Kidney (tissue), 14 donors: Measurements from ENCODE around the gene GAPDH. TPM values are rescaled to one million over a fixed set of nuclear protein-coding genes. Genes with fewer than 3 reads are reported as not detected.
A peak's percentile ranks its signal among the peaks of the same experiment; 100 is the strongest.
"Not testable (repeated sequence)": the region's sequence is repeated elsewhere in the genome, so short reads cannot be mapped to it uniquely, and the experiment has no call there.

ENCODE experiments used
- DNase-seq, 5 donors: peaks; one replicate each; pipeline ENCODE4 v3.0.0-alpha.2; 2013 to 2020
- FAIRE-seq: peaks from 2 replicates; lab custom pipeline; 2012; peaks lifted over from hg19 to GRCh38; lab: Jason Lieb, UNC
- H3K27ac ChIP-seq, 2 donors: one replicate each; pipeline ENCODE4 v1.7.0; 2013; ENCODE audit warnings: low read depth in 2 of 2, low read length in 2 of 2, inconsistent platforms in 1 of 2
- H3K27me3 ChIP-seq: one replicate; pipeline ENCODE4 v1.7.1; 2013; ENCODE audit warnings: low read length, inconsistent platforms; ENCODE audit not compliant: control insufficient read depth, insufficient read depth
- H3K36me3 ChIP-seq, 3 donors: one replicate each; pipeline versions ENCODE4 v1.7.0 to v1.7.1; 2013; ENCODE audit warnings: low read length in 3 of 3, control low read depth in 1 of 3, inconsistent platforms in 1 of 3; ENCODE audit not compliant: insufficient read depth in 3 of 3, control insufficient read depth in 2 of 3
- H3K4me1 ChIP-seq, 3 donors: one replicate each; pipeline versions ENCODE4 v1.7.0 to v1.7.1; 2013; ENCODE audit warnings: low read length in 3 of 3, inconsistent platforms in 1 of 3, low read depth in 1 of 3; ENCODE audit not compliant: control insufficient read depth in 2 of 3, insufficient read depth in 2 of 3
- H3K4me3 ChIP-seq, 3 donors: one replicate each; pipeline versions ENCODE4 v1.7.0 to v1.8.1; 2013; ENCODE audit warnings: low read length in 3 of 3, control low read depth in 1 of 3, inconsistent platforms in 1 of 3
- H3K9ac ChIP-seq, 3 donors: one replicate each; pipeline versions ENCODE4 v1.7.0 to v1.7.1; 2013; ENCODE audit warnings: low read length in 3 of 3, control low read depth in 1 of 3, inconsistent platforms in 1 of 3
- H3K9me3 ChIP-seq, 3 donors: one replicate each; pipeline versions ENCODE4 v1.7.0 to v1.7.1; 2013; ENCODE audit warnings: low read length in 3 of 3, control low read depth in 1 of 3, inconsistent platforms in 1 of 3; ENCODE audit not compliant: control insufficient read depth in 2 of 3, insufficient read depth in 1 of 3
- CTCF ChIP-seq: IDR thresholded peaks from 3 replicates; pipeline ENCODE4 v1.5.1; 2012; ENCODE audit warnings: mild to moderate bottlenecking, moderate library complexity, borderline replicate concordance; ENCODE audit not compliant: insufficient read depth; ENCODE audit errors: extremely low read depth
- intact Hi-C: fragments of 100-400 bp; cut with DNase I; formaldehyde crosslinking; loops from one replicate; pipeline ENCODE4 v1.11.1; 2022
- polyA plus RNA-seq: library from polyadenylated mRNA; stranded (reverse); fragments of 350-450 nt; fragmentation: Illumina TruSeq; extraction: RNeasy Lipid Tissue Mini Kit (QIAGEN cat#74804); gene quantifications from one replicate; pipeline ENCODE4 v1.2.3, GENCODE V29; 2014; ENCODE audit warnings: low read depth, low replicate concordance; ENCODE audit not compliant: insufficient read depth
- total RNA-seq: library from RNA; stranded (reverse); fragmentation: NEBNext Ultra II Directional; extraction: Animal tissue kit (Norgen Biotek cat#: 25700); gene quantifications from one replicate; pipeline ENCODE4 v1.2.1, GENCODE V29; 2021
- donor health status: control.
- donor health status: control.
- donor health status: control.
- donor health status: control.
- donor health status: control.
- donor health status: DM: yes; HTN: yes; CAD: no.
- donor health status: Normal renal cell carcinoma (clear cell type).

The GAPDH gene
- total and polyA plus RNA-seq, 2 donors from 2014 or later: 1,501 to 4,871 TPM

- Histone ChIP-seq H3K4me1 (peaks cover 0 to 40% (median 15%) of the 10 kb centered on the region in 3 donors), H3K36me3 (peaks cover 3 to 10% (median 3%) of the 10 kb centered on the region in 3 donors), H3K27me3 (no peaks in the 10 kb centered on the region), H3K9me3 (no peaks in the 10 kb centered on the region), H3K9ac (peak overlapping the region in 1 of 3 donors; percentile 26), H3K4me3 (peak overlapping the region in 1 of 3 donors; percentile 8), H3K27ac (peak overlapping the region; percentile 77 to 78)
- TF ChIP-seq CTCF: no peak
- DNase-seq (peak in 1 of 5 donors; percentile 69), FAIRE-seq (no peak)
- intact Hi-C loops: no loop called here
These were observed 18.9 kb downstream of the GAPDH start for GRCh38 chr12:6553051-6553868.

DNA sequence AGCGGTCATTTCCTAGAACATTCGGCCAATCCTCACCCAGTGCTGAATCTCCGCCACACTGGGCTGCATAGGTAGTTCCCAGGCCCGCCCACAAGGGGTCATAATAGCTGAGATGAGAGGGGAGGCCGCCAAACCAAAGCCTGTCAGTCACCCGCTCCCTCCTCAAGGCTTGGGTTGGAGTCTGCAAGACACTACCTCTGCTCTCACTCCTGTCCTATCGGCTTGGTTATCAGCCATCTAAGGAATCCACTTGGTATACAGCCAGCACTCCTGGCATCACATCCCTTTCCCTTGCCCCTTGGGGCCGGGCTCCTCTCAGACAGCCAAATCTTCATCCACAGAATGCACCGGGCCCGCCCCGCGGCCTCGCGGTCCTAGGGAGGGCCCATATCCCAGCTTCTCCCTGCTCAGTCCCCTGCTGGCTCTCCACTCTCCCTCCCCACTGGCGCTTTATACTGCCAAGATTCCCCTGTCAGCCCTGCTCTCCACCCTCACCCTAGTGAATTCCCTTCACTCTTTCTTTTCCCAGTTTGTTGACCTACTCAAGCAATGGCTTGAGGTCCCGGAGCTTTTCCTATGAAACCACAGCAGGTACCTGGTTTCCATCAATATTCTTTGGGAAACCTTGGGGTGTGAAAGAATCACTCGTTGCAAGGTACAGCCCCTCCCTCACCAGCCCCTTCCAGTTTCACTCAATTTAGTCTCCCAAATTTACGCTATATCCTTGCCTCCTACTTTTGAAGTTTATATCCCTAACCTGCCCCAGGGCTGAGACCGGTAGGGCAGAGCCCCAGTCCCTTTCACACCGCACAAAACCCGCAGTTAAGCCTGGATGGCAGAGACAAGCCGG lies 20.1 kb downstream of the GAPDH start:
- Histone ChIP-seq H3K36me3 (peaks cover 3 to 10% (median 3%) of the 10 kb centered on the region in 3 donors), H3K4me1 (peaks cover 0 to 39% (median 15%) of the 10 kb centered on the region in 3 donors), H3K9ac (peak overlapping the region; percentile 26 to 37 (median 30)), H3K27me3 (no peaks in the 10 kb centered on the region), H3K9me3 (no peaks in the 10 kb centered on the region), H3K4me3 (peak overlapping the region; percentile 68 to 74 (median 74)), H3K27ac (peak overlapping the region in 1 of 2 donors; percentile 41)
- peak; percentile 82 to 88 (median 87) for DNase-seq
- TF ChIP-seq CTCF: peak; percentile 38
- intact Hi-C loops: no loop called here
- no peak for FAIRE-seq

DNA sequence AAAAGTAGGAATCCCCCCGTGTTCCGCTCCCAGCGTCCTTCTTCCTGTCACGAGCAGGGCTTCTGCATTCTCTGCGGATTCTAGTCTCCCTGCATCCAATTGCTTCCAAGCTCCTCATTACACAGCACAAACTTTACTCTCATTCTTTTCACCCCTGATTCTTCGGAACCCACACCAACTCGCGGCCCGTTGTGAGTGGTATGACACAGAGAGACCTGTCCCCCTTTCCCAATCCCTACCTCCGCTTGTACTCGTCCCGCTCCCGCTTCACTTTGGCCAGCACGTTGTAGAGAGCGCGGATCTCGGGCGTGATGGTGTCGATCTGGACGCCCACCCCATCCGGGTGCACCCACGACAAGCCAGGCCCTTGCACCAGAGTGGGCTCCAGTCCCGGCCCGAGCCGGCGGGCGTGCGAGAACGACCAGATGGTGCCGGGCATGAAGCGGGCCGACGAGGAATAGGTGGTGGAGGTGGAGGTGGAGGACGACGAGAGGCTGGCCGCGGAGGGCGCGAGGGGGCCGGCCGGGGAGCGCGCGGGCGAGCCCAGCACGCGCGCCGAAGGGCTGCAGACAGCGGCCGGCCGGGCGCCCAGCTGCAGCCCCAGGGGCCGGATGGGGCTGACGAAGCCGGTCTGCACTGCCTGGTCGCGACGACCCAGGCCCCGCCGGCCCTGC lies 20.8 kb downstream of the GAPDH start:
- Histone ChIP-seq H3K9ac (peak overlapping the region; percentile 13 to 34 (median 30)), H3K4me1 (peaks cover 0 to 35% (median 15%) of the 10 kb centered on the region in 3 donors), H3K27ac (peak overlapping the region in 1 of 2 donors; percentile 41), H3K36me3 (peaks cover 5 to 18% (median 10%) of the 10 kb centered on the region in 3 donors), H3K27me3 (no peaks in the 10 kb centered on the region), H3K9me3 (no peaks in the 10 kb centered on the region), H3K4me3 (peak overlapping the region; percentile 68 to 74 (median 74))
- DNase-seq: peak in 2 of 5 donors; percentile 17 to 80
- FAIRE-seq: no peak
- no peak for TF ChIP-seq CTCF
- intact Hi-C loops: no loop called here

DNA sequence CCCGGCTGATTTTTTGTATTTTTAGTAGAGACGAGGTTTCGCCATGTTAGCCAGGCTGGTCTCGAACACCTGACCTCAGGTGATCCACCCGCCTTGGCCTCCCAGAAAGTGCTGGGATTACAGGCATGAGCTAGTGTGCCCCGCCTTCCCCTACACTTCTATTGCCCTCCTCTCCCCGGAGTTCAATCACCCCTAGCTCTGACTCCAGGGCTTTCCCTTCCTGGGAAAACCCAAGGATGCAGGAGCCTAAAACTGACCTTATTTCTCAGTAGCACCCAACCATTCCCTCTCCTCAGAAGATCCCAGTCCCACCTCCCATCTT lies 22.1 kb downstream of the GAPDH start:
- peaks cover 0 to 27% (median 15%) of the 10 kb centered on the region in 3 donors for H3K4me1 ChIP-seq
- H3K9ac ChIP-seq, intact Hi-C loops, DNase-seq, FAIRE-seq, H3K9me3 ChIP-seq, H3K4me3 ChIP-seq, H3K27ac ChIP-seq, H3K27me3 ChIP-seq: not testable (repeated sequence)
- peaks cover 9 to 28% (median 19%) of the 10 kb centered on the region in 3 donors for H3K36me3 ChIP-seq
